NCI-H1417 (cell line): ENCODE results near the gene TRPM3.

Source experiments
- DNase-seq, 3 experiments: peaks; one replicate each; lab custom pipeline; 2025; lab: John Stamatoyannopoulos, UW

The TRPM3 gene

GRCh38 chr9:70485273-70485858, 636.1 kb downstream of the TRPM3 start:
- DNase-seq = no peak

- DNase-seq = peak; percentile 12 to 77 (median 24)
Measured at GRCh38 chr9:70484232-70485130, 636.9 kb downstream of the TRPM3 start.

GRCh38 chr9:70481471-70481870, 640.0 kb downstream of the TRPM3 start:
- no peak for DNase-seq

GRCh38 chr9:70480405-70480980, 640.9 kb downstream of the TRPM3 start:
- peak in 2 of 3 experiments; percentile 86 to 87 for DNase-seq

- peak in 2 of 3 experiments; percentile 65 to 76 for DNase-seq
Measured at GRCh38 chr9:70479880-70480291, 641.5 kb downstream of the TRPM3 start.
